Peyer's patch (tissue), 4 donors: ENCODE data around the gene ZNF521.

Experiments used
- POLR2A ChIP-seq, 2 donors: fragments of 450-650 bp; IDR thresholded peaks; one replicate each; pipeline ENCODE4 v1.5.1; 2017; ENCODE audit warnings: antibody characterized with exemption in 2 of 2, mild to moderate bottlenecking in 2 of 2, moderate library complexity in 2 of 2
- TF ChIP-seq, protein P1 (sequence below), 6 experiments: fragments of 450-650 bp in 4 of 6; fragments of 200-600 bp in 2 of 6; sonication (generic) in 1 of 6; IDR thresholded peaks; one replicate each; pipeline ENCODE4 v1.5.1; 2017 to 2019; ENCODE audit warnings: antibody characterized with exemption in 6 of 6, mild to moderate bottlenecking in 3 of 6, moderate library complexity in 1 of 6

DNA sequence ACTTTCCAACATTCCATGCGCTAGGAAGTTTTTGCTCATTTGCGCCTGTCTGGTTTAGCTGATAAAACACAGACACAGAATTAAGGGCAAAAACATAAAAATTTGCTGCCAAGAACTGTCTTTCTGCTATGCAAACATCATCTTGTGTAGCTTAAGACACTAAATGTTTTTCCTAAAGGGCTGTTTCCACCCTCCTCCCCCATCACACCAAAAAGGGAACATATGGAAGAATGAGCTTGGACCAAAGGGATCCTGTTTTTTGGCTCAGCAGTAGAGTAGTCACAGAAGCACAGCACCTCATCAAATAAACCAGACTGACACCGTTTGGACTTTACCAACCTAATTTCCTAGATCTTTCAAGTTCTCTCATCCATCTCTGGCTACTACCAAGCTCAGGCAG, 210.1 kb downstream of the ZNF521 start:
- TF ChIP-seq, protein P1, sequence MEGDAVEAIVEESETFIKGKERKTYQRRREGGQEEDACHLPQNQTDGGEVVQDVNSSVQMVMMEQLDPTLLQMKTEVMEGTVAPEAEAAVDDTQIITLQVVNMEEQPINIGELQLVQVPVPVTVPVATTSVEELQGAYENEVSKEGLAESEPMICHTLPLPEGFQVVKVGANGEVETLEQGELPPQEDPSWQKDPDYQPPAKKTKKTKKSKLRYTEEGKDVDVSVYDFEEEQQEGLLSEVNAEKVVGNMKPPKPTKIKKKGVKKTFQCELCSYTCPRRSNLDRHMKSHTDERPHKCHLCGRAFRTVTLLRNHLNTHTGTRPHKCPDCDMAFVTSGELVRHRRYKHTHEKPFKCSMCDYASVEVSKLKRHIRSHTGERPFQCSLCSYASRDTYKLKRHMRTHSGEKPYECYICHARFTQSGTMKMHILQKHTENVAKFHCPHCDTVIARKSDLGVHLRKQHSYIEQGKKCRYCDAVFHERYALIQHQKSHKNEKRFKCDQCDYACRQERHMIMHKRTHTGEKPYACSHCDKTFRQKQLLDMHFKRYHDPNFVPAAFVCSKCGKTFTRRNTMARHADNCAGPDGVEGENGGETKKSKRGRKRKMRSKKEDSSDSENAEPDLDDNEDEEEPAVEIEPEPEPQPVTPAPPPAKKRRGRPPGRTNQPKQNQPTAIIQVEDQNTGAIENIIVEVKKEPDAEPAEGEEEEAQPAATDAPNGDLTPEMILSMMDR (IDR thresholded peaks at IDR 0.05): no peak
- no peak for TF ChIP-seq POLR2A (IDR thresholded peaks at IDR 0.05)
